ENCODE results near the gene USP37. TPM values are rescaled to one million over a fixed set of nuclear protein-coding genes. Genes with fewer than 3 reads are reported as not detected.
A peak's percentile ranks its signal among the peaks of the same experiment; 100 is the strongest.

The USP37 gene
- total and polyA plus RNA-seq, 2 of the 13 experiments (the other 11 are each of a cell fraction or from before 2014, with no cell fraction given): 6.5 to 30.6 TPM

DNA sequence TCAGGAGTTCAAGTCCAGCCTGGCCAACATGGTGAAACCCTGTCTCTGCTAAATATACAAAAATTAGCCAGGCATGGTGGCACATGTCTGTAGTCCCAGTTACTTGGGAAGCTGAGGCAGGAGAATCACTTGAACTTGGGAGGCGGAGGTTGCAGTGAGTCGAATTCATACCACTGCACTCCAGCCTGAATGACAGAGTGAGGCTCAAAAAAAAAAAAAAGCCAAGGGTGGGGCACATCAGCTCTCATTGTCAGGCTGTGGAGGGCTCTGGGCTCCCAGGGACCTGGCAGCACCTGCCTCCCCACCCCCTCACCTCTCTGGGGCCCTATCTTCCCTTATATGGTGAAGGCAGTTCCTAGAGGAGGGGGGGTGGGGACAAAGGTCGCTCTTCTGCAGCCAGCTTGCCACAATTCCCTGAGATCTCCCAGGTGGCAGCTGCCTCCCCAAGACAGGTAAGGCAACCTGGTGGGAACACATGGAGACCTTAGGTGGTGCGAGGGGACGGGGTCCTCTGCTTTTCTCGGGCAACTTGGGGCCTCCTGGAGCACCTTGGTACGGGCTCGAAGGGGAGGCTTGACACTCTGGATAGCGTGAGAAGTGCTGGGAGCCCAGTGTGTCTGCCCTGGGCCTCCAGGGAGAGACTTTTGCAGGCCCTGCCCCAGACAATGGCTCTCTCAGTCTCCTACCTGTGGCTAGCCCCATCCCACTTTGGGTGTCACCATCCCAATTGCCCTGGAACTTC lies 149.3 kb downstream of the USP37 start, which contains the start of gene VIL1 (continued):
- TF ChIP-seq, protein P1, sequence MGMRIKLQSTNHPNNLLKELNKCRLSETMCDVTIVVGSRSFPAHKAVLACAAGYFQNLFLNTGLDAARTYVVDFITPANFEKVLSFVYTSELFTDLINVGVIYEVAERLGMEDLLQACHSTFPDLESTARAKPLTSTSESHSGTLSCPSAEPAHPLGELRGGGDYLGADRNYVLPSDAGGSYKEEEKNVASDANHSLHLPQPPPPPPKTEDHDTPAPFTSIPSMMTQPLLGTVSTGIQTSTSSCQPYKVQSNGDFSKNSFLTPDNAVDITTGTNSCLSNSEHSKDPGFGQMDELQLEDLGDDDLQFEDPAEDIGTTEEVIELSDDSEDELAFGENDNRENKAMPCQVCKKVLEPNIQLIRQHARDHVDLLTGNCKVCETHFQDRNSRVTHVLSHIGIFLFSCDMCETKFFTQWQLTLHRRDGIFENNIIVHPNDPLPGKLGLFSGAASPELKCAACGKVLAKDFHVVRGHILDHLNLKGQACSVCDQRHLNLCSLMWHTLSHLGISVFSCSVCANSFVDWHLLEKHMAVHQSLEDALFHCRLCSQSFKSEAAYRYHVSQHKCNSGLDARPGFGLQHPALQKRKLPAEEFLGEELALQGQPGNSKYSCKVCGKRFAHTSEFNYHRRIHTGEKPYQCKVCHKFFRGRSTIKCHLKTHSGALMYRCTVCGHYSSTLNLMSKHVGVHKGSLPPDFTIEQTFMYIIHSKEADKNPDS (CRISPR knock-in tag; IDR thresholded peaks at IDR 0.05): 0 out of 2 replicates have a peak, but pooled peaks have one; percentile 6
- TF ChIP-seq ASH2L (IDR thresholded peaks at IDR 0.05; ENCODE audit: insufficient read length, low read depth, low read length) (peak; percentile 82), ZSCAN31 (CRISPR knock-in tag; IDR thresholded peaks at IDR 0.05; ENCODE audit: low read depth) (peak; percentile 85), CAMTA2 (CRISPR knock-in tag; IDR thresholded peaks at IDR 0.05; ENCODE audit: borderline replicate concordance) (peak; percentile 51; the same call in 1 of the 2 replicates), TAF1 (CRISPR knock-in tag; IDR thresholded peaks at IDR 0.05) (peak; percentile 87; the same call in 1 of the 2 replicates), ZNF598 (CRISPR knock-in tag; IDR thresholded peaks at IDR 0.05; ENCODE audit: borderline replicate concordance) (peak; percentile 74; the same call in 1 of the 2 replicates)
- TF ChIP-seq, protein P2, sequence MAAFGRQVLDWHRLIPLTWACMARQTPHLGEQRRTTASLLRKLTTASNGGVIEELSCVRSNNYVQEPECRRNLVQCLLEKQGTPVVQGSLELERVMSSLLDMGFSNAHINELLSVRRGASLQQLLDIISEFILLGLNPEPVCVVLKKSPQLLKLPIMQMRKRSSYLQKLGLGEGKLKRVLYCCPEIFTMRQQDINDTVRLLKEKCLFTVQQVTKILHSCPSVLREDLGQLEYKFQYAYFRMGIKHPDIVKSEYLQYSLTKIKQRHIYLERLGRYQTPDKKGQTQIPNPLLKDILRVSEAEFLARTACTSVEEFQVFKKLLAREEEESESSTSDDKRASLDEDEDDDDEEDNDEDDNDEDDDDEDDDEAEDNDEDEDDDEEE (CRISPR knock-in tag; IDR thresholded peaks at IDR 0.05): peak; percentile 69; the same call in 1 of the 2 replicates
- TF ChIP-seq, protein P3, sequence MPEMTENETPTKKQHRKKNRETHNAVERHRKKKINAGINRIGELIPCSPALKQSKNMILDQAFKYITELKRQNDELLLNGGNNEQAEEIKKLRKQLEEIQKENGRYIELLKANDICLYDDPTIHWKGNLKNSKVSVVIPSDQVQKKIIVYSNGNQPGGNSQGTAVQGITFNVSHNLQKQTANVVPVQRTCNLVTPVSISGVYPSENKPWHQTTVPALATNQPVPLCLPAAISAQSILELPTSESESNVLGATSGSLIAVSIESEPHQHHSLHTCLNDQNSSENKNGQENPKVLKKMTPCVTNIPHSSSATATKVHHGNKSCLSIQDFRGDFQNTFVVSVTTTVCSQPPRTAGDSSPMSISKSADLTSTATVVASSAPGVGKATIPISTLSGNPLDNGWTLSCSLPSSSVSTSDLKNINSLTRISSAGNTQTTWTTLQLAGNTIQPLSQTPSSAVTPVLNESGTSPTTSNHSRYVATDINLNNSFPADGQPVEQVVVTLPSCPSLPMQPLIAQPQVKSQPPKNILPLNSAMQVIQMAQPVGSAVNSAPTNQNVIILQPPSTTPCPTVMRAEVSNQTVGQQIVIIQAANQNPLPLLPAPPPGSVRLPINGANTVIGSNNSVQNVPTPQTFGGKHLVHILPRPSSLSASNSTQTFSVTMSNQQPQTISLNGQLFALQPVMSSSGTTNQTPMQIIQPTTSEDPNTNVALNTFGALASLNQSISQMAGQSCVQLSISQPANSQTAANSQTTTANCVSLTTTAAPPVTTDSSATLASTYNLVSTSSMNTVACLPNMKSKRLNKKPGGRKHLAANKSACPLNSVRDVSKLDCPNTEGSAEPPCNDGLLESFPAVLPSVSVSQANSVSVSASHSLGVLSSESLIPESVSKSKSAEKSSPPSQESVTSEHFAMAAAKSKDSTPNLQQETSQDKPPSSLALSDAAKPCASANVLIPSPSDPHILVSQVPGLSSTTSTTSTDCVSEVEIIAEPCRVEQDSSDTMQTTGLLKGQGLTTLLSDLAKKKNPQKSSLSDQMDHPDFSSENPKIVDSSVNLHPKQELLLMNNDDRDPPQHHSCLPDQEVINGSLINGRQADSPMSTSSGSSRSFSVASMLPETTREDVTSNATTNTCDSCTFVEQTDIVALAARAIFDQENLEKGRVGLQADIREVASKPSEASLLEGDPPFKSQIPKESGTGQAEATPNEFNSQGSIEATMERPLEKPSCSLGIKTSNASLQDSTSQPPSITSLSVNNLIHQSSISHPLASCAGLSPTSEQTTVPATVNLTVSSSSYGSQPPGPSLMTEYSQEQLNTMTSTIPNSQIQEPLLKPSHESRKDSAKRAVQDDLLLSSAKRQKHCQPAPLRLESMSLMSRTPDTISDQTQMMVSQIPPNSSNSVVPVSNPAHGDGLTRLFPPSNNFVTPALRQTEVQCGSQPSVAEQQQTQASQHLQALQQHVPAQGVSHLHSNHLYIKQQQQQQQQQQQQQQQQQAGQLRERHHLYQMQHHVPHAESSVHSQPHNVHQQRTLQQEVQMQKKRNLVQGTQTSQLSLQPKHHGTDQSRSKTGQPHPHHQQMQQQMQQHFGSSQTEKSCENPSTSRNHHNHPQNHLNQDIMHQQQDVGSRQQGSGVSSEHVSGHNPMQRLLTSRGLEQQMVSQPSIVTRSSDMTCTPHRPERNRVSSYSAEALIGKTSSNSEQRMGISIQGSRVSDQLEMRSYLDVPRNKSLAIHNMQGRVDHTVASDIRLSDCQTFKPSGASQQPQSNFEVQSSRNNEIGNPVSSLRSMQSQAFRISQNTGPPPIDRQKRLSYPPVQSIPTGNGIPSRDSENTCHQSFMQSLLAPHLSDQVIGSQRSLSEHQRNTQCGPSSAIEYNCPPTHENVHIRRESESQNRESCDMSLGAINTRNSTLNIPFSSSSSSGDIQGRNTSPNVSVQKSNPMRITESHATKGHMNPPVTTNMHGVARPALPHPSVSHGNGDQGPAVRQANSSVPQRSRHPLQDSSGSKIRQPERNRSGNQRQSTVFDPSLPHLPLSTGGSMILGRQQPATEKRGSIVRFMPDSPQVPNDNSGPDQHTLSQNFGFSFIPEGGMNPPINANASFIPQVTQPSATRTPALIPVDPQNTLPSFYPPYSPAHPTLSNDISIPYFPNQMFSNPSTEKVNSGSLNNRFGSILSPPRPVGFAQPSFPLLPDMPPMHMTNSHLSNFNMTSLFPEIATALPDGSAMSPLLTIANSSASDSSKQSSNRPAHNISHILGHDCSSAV (CRISPR knock-in tag; IDR thresholded peaks at IDR 0.05; ENCODE audit: borderline replicate concordance): 0 out of 2 replicates have a peak, but pooled peaks have one; percentile 16
- TF ChIP-seq, protein P4, sequence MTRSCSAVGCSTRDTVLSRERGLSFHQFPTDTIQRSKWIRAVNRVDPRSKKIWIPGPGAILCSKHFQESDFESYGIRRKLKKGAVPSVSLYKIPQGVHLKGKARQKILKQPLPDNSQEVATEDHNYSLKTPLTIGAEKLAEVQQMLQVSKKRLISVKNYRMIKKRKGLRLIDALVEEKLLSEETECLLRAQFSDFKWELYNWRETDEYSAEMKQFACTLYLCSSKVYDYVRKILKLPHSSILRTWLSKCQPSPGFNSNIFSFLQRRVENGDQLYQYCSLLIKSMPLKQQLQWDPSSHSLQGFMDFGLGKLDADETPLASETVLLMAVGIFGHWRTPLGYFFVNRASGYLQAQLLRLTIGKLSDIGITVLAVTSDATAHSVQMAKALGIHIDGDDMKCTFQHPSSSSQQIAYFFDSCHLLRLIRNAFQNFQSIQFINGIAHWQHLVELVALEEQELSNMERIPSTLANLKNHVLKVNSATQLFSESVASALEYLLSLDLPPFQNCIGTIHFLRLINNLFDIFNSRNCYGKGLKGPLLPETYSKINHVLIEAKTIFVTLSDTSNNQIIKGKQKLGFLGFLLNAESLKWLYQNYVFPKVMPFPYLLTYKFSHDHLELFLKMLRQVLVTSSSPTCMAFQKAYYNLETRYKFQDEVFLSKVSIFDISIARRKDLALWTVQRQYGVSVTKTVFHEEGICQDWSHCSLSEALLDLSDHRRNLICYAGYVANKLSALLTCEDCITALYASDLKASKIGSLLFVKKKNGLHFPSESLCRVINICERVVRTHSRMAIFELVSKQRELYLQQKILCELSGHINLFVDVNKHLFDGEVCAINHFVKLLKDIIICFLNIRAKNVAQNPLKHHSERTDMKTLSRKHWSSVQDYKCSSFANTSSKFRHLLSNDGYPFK (CRISPR knock-in tag; IDR thresholded peaks at IDR 0.05; ENCODE audit: borderline replicate concordance): peak; percentile 30; the same call in 1 of the 2 replicates

All from HepG2 (cell line).